Fibroblast of skin of right quadriceps (primary cell): ENCODE measurements around the gene TCHP.
A peak's percentile ranks its signal among the peaks of the same experiment; 100 is the strongest.
"Not testable (repeated sequence)": the region's sequence is repeated elsewhere in the genome, so short reads cannot be mapped to it uniquely, and the experiment has no call there.

Experiments
- DNase-seq: peaks from one replicate; pipeline ENCODE4 v3.0.0-alpha.2; 2013

TCHP gene

DNA sequence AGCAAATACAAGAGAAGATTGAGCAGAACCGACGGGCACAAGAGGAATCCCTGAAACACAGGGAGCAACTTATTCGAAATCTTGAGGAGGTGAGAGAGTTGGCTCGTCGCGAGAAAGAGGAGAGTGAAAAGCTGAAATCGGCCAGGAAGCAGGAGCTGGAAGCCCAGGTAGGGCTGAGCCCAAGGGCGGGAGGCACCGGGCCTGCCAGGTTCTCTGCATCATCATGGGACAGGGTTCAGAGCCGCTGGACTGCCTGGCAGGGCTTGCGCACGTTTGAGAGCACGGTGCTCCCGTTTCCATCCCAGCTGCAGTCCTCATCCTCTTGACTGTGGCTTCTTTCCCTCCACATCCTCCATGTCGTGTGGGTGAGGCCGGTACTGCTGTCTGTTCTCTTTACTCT is 14.4 kb downstream of the TCHP start:
- no peak for DNase-seq

DNA sequence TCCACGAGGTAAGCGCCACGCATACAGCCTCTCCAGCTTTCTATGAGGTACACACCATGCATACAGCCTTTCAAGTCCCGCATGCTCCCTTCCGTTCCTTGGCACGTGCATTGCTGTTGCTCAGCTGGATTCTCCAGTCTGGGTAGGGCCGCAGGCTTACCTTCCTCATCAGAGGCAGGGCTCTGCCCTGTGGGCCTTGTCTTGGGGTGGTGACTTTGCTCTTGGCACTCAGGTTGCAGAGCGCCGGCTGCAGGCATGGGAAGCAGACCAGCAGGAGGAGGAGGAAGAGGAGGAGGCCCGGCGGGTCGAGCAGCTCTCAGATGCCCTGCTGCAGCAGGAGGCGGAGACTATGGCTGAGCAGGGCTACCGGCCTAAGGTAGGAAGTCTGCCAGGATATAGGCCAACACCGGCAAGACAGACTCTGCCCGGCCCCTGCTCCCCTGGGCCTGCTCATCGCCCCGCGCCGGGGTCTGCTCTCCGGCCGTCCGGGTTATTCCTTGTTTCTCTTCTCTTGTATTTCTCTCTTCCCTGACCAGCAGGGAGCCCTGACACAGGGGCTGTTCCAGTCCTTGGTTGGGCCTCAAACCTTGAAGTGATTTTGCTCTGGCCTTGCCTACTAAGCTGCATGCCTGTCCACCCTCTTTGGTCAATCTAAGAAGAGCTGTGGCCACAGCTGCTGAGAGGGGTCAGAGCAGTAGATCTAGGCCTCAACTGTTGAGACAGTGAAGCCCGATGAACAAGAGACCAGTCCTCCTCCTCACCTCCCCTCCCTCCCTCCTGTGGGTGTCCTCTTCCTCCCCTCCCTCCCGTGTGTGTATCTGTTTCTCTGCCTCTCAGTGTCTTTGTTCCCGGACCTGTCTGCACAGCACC is 15.3 kb downstream of the TCHP start:
- no peak for DNase-seq

DNA sequence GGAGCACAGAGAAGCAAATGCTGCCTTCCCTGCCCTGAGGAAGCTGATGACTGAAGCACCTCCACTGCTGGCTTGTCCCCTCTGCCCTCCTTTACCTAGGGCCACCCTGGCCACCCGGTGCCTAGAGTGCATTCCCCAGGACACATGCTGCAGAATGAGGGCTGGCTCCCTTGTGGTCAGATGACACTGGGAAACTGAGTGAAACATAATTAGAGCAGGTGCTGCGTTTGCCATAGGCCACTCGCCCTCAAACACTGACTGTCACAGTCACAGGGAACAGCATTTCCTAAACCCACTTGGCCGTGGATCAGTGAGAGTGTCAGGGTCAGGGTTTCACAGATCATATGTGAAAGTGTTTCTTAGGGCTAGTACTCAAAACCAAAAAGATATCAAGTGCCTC is 16.0 kb downstream of the TCHP start:
- no peak for DNase-seq

DNA sequence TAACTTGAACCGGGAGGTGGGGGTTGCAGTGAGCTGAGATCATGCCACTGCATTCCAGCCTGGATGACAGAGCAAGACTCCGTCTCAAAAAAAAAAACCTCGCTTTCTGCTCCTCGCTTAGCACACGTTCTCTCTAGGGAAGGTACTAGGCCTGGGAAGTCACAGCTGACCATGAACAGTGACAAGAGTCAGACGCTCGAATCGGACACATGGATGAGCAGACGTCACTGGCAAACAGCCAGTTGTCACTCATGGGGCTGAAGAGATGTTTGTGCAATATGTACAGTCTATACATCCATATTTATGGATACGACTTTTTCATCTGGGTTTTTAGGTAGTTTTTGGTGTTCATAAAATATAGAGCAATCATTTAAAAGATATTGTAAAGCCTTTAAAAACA is 19.4 kb downstream of the TCHP start:
- peak; percentile 32 for DNase-seq

DNA sequence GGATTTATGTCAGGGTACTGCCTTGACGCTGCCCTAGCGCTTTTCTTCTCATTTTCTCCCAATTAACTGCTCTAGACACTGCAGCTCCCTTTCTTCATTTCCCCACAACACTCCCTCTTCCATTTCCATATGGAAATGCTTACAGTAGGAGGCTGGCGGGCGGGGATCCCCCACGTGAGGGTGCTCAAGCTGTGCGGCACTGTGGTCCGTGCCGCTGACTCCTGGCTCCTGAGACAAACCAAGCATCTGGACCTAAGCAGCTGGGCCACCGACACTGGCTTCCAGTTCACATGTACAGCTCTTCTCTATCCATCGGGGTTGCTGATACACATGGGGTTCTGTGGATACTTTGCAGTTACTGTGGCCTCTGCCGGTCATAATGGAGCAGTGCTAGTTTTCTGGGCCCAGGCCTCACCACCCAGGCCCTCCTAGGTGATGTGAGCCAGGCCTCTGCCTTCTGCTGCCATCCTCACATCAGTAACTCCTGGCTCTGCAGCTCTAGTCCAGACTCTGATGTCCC is 20.2 kb downstream of the TCHP start:
- peak; percentile 33 for DNase-seq

DNA sequence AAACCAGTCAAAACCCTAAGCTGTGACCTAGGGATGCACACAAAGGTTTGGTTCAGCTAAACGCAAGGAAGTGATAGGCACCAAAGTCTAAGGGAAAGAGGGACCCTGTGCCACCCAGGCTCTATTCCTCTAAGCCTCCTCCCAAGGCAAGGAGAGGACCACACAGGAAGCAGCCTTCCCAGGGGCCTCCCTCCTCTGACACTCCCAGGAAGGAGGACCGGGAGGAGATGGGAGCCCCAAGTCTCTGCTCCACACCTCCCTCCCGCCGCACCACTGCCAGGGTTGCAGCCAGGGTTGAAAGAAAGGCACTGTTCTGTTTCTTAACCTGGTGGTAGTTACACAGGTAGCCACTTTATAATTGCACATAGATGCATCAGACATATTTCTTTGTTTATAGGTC is 21.9 kb downstream of the TCHP start:
- DNase-seq = no peak

DNA sequence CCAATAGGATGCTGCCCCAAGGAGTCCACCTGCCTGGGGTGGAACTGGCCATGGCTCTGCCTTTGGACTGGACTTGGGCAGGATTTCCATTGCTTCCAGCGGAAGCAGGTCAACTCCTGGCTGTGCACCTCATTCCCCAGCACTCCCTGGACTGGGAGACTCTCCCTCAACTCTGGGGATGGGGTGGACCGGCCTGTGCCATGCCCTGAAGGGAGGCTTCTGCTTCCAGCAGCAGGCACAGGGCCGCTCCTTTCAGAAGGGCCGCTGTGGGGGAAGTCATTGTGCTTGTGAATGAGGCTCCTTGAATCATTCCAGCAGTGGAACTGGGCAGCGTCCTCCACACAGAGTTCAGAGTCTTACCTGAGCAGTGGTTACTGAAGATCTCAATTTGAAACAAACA is 23.0 kb downstream of the TCHP start:
- no peak for DNase-seq

DNA sequence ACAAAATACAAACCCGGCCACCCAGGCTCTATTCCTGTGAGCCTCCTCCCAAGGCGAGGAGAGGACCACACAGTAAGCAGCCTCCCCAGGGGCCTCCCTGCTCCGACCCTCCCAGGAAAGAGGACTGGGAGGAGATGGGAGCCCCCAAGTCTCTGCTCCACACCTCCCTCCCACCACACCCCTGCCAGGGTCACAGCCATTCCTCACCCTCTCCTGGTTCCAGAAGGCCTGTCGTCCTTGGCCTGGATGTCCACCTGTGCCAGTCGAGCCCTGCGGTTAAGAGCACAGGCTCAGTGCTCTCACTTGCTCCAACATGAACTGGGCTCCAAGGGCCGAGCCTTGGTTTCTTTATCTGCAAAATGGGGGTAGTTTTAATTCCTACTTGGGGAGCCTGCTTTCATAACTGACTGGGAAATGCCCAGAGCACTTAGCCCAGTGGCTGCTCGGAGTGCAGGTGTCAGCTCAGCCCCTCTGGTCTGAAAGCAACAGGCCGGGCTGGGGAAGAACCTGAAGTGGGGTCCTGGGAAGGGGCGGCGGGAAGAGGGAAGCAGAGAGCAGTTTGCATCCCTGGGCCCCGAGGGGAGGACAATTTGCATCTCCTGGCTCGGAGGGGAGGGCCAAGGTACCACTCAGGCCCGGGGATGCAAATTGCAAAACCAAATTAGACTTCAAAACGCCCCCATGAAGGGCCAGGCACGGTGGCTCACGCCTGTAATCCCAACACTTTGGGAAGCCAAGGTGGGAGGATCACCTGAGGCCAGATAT is 23.6 kb downstream of the TCHP start:
- no peak for DNase-seq

DNA sequence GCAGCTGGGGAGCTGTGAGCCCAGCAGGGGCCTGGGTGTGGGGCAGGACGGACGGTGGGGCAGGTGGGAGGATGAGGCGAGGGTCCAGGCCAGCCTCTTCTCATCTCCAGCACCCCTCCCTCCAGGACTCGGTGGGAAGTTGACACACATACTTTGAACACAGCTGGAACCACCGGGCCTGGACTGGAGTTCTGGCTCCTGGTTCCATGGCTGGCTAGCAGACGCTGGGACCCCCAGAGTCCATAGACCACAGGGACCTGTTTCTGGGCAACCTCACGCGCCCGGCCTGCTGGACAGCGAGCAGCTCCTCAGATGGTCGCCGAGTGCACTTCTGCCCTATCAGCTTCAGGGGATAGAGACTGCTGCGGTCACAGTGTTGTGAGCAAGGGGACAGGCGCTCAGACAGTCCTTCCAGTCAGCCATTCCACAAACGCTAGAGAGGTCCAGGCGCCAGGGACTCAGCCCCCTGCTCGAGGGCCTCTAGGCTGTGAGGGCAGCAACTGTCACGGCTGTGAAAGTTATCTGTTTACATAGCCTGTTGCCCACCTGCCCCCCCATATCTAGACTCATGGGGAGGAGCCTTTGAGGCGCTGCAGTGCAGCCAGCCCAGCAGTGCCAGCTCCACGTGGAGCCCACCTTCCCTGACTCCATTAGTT is 25.2 kb downstream of the TCHP start:
- no peak for DNase-seq

DNA sequence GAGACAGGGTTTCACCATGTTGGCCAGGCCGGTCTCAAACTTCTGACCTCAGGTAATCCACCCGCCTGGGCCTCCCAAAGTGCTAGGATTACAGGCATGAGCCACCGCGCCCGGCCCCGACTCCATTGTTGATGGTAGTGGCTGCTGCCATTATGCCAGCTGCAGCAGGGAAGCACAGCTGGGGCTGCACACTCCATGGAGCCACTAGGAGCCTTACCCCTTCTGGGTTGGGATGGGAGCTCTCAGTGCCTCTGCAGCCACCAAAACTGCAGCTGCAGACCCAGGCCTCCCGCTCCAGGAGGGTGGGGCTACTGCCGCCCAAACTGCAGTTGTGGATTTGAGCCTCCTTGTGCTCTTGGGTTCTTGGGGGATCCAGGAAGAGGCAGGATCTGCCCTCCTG is 25.9 kb downstream of the TCHP start:
- DNase-seq = no peak

DNA sequence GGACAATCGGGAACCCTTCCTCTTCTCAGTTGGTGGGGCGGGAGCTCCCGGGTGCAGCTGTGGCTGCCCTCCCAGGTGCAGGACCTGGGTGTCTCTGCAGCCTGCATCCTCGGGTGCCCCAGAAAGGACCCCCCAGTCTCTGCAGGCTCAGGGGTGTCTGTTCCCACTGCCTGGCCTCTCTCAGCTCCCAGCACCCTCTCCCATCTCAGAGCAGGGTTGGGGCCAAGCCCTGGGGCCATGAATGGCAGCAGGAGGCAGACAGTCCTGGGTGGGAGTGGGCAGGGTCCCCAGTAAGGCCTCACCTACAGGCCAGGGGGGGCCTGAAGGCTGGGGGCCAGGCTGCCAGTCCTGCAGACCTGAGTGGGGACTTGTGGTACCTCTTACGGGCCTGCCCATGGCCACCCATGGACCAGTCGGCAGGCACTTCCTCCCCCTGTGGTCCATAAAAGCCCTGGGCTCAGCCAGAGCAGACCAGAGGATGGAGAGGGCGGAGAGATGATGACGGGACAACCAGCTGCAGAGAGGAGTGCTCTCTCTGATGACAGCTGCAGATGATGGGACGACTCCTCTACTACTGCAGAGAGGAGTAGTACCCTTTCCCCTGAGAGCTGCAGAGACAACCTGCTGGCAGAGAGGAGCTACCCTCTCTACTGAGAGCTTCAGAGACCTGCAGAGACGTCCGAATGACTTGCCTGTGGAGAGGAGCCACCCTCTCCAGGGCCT is 26.6 kb downstream of the TCHP start:
- DNase-seq = no peak

DNA sequence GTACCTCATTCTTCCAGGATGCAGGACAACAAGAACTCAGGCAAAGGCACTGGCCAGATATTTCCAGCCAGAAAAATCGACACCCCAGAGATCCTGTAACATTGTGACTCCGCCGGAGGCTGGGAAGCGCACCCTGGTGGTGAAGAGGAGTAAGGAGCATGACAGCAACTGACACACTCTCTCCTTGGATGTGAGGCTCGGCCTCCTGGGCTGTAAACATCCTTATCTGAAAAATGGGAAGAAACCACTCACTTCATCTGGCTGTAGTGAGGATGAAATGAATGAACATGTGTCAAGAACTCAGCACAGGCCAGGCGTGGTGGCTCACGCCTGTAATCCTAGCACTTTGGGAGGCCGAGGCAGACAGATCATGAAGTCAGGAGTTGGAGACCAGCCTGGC is 27.5 kb downstream of the TCHP start:
- DNase-seq = peak; percentile 43

DNA sequence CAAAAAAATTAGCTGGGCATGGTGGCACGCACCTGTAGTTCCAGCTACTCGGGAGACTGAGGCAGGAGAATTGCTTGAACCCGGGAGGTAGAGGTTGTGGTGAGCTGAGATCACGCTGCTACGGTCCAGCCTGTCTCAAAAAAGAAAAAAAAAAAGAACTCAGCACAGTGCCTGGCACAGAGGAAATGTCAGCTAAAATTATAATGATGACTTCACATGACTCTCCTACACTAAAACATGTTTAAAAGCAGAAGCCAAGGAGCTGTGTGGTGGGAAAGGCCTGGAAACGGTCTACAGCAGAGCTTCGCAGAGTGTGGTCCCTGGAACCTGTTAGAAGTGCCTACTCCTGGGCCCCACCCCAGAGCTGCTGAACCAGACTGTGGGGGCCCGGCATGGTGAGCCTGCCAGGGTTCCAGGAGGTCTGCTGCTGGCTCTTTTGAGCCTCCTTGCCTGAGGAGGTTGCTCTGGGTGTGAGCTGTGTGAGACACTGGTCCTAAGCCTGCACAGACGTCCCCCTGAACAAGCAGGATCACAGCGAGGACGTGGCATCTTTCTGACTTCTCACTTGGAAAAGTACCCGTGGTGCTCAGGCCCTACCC is 28.1 kb downstream of the TCHP start:
- no peak for DNase-seq

DNA sequence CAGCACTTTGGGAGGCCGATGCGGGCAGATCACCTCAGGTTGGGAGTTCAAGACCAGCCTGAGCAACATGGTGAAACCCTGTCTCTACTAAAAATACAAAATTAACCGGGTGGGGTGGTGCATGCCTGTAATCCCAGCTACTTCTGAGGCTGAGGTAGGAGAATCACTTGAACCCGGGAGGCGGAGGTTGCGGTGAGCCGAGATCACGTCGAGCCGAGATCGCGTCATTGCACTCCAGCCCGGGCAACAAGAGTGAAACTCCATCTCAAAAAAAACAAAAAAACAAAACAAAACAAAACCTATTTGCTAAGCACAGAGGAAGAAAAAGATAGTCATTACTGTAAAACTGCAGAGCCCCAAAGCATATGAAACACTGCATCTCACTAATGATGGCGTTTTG is 29.3 kb downstream of the TCHP start:
- not testable (repeated sequence) for DNase-seq

DNA sequence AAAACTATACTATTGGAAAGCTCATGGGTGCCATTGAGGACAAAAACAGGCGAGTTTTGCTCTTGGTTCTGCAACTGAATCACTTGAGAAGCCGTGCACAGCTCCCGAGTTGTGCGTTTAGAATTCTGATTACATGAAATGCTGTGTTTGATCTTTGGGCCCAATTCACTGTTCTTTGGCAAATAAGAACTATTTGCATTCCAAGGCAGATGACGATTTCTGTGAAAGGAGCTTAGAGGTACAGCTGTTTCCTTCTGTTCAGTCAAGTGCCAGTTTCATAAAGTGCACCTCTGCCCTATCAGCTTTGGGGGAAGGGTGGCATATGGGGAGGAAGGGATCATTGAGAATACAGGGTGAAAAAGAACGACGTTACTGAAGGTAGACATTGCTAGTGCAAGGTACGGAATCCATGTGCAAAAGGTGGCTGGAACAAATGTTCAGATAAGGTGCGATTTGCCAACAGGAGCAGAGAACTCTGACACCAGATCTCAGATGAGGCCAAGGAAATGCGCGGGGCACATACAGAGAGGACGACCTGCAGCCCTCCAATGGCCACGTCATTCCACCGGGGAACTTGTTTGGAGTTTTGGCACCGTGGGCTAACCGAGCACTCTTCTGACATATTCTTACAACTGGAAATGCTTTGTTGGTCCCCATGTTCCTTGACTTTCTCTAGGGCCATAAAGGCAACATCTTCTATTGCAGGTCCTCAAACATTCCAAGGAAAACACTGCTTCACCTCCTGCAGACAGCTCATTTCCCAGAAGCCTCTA is 30.1 kb downstream of the TCHP start:
- no peak for DNase-seq

DNA sequence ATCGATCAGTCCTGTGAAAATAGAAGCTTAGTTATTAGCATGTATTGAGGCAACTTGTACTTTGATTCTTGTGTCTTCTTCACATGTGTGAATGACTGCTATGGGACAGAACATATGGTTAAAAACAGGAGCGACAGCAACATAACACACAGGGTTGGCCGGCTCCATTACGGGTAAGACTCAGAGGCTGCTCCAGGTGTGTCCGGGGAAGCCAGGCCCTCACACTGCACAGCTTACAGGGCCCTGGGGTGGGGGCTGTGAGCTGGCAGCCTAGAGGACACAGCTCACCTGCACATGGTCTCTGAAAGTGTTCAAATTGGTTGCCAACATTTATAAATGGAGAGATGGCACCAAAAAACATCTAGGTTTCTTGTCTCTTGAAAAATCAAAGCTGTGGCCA is 31.1 kb downstream of the TCHP start:
- no peak for DNase-seq

DNA sequence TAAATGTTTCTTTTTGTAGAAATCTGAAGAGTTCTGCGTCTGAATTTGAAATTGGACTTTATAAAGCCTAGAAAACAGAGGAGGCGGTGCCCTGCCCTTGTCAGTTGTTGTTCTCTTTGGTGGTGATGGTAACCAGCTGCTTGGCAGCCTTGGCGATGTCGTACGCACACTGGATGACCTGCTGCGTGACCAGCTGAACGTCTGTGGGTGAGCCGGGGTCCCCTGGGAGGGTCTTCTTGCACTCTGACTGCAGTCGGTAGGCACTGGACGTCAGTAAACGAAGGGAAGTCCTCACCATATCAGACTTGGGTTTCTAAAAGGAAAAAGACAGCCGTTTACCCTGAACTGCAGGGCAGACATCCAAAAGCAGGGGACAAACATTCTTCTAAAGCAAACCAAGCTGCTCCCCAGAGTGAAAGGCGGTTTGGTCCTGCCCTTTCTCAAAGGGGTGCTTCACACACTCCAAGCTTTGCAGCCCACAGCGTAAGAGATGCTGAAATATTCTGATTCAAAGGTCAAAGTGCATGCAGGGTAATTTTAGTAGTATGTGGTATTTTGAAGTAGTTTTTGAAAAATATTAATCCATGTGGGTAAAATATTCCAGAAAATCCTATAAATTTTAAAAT is 32.9 kb downstream of the TCHP start:
- no peak for DNase-seq

DNA sequence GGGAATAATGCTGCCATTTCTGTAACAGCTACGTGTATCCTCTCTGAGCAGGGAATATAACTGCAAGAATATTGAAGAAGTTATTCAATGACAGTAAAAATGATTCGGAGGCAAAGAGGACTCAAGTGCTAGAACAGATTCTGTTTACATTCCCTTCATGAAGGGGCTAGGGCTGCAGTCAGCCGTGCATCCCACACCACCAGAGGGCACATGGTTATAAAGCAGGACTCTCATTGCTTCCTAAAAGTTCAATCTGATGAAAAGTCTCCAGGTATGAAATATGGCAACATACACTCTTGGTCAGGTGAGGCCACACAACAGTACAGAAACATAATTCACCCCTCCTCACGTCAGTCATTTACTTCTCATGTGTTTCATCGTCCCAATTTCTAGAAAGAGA is 34.0 kb downstream of the TCHP start:
- no peak for DNase-seq

DNA sequence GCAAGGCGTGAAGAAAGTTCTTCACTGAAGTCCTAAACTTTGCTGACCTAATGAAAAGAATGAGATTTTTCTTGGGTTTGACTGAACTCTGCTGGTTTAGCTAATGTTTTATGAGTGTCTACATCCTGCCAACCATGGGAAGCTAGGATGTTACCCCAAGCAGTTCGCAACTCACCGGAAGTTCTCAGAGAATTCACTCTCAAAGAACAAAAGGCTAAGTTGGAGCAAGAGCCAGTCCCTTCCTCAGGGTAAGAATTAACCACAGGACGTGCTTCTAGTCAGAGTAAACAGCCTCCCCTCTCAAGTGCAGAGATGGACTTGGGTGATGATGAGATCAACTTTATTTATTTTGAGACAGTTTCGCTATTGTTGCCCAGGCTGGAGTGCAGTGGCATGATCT is 37.3 kb downstream of the TCHP start:
- no peak for DNase-seq

DNA sequence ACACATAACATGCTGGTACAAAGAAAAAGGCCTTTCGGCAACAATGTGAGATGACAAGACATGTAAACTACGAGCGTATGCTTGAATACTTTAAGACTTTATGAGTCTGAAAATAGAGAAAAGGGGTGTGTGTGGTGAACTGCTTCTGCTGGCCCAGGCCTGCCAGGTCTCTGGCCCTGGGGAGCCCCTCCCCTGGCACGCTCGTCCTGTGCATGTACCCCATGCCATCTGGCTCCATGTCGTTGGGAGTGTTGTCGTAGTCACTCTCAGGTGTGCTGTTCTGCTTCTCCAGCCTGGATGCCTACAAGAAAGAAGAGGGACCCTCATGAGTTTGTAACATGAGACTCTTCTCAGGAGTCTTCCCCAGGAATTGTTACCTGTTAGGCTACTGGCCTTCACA is 38.9 kb downstream of the TCHP start:
- DNase-seq = no peak

DNA sequence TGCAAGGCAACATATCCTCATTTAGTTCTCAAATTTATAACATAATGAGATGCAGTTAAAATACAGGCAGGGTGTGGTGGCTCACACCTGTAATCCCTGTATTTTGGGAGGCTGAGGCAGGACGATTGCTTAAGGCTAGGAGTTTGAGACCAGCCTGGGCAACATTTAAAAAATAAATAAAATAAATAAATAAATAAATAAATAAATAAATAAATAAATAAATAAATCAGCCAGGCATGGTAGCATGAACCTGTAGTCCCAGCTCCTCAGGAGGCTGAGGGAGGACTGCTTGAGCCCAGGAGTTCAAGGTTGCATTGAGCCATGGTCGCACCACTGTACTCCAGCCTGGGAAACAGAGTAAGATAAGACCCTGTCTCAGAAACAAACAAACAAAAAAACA is 39.4 kb downstream of the TCHP start:
- no peak for DNase-seq
